Measurements from ENCODE around the gene GDPD5.

- TF ChIP-seq CTCF (conservative IDR thresholded peaks at IDR 0.05) (no peak), ZFX (IDR thresholded peaks at IDR 0.05) (no peak)
These were observed 18.2 kb downstream of the GDPD5 start for GRCh38 chr11:75507571-75507970.

All from C4-2B (cell line).